RWPE1 (cell line): Measurements from ENCODE around the gene CNKSR3.

ENCODE experiments used
- CTCF ChIA-PET: fragments of 350-600 bp; sonication (Branson Sonifier 250); formaldehyde crosslinking; extraction: SDS; loops from one replicate; lab custom pipeline; 2021; lab: Yijun Ruan, JAX
- POLR2A ChIA-PET: fragments of 400-600 bp; formaldehyde crosslinking; extraction: SDS; loops from one replicate; lab custom pipeline; 2020; ENCODE audit warnings: antibody characterized with exemption; ENCODE audit not compliant: low non-redundant PET; lab: Yijun Ruan, JAX
- DNase-seq: peaks from one replicate; pipeline ENCODE4 v3.0.0; 2012; ENCODE audit warnings: low spot score
- H3K27ac ChIP-seq: fragments of 450-650 bp; 2 replicates; pipeline ENCODE4 v1.5.1; 2017
- TF ChIP-seq, protein P1 (sequence below): fragments of 450-650 bp; conservative IDR thresholded peaks from 2 replicates; pipeline ENCODE4 v1.5.1; 2017; ENCODE audit warnings: low read depth, mild to moderate bottlenecking

The CNKSR3 gene

DNA sequence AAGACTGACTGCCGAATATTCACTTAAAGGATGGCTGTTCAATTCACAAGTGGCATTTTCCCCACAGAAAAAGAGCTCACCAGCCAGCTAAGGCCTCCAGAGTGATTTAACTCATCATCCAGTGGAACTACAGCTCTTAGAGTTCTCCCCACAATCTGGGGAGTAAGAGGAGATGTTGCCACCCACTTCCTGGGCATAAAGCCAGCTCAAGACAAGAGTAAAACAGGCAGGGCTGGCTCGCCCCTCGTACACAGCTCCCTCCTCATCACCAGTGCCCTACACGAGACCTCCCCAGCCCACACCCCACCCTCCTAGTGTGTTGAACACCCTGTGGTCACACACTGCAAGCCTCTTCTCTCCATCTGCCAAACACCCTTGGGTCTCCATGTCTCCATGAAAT lies 106.7 kb downstream of the CNKSR3 start:
- no peak overlapping the region for H3K27ac ChIP-seq
- ChIA-PET POLR2A (no interaction called here), CTCF (no interaction called here)
- TF ChIP-seq, protein P1, sequence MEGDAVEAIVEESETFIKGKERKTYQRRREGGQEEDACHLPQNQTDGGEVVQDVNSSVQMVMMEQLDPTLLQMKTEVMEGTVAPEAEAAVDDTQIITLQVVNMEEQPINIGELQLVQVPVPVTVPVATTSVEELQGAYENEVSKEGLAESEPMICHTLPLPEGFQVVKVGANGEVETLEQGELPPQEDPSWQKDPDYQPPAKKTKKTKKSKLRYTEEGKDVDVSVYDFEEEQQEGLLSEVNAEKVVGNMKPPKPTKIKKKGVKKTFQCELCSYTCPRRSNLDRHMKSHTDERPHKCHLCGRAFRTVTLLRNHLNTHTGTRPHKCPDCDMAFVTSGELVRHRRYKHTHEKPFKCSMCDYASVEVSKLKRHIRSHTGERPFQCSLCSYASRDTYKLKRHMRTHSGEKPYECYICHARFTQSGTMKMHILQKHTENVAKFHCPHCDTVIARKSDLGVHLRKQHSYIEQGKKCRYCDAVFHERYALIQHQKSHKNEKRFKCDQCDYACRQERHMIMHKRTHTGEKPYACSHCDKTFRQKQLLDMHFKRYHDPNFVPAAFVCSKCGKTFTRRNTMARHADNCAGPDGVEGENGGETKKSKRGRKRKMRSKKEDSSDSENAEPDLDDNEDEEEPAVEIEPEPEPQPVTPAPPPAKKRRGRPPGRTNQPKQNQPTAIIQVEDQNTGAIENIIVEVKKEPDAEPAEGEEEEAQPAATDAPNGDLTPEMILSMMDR: no peak
- no peak for DNase-seq

DNA sequence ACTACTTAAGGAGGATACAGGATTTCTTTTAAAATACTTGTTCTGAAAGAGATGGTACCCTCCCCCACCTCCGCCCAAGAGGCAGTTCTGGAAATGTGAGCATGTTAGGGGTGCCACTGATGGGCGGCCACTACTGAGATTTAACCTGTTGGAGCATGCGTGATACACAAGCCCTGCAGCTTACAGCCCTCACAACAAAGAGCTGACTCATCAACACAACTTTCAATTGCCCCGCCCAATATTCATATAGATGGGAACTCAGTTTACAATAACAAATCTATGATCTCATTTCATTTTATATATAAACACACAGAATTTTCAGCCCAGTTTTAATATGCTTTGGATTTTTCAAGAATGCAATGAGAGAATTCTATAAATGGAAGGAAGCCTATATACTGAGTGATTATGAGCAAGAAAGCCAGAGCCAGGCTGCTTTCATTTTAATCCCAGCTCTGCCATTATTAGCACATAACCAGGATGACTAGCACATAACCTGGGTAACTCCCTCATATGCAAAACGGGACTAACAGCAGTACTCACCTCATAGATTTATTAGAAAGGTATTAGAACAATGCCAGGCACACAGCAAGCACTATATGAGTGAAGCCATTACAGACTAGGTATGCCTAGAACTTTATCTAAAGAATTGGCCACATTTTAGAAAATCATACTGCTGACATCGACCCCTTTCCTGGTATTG lies 108.3 kb downstream of the CNKSR3 start:
- H3K27ac ChIP-seq: no peak overlapping the region
- ChIA-PET POLR2A (no interaction called here), CTCF (interaction anchor here (0.6 to 0.8 kb wide), 2 partner anchors 64 to 466 kb away, joined by 3 read pairs; no protein-coding TSS in a partner anchor)
- DNase-seq: peak; percentile 65
- TF ChIP-seq, protein P1: no peak

DNA sequence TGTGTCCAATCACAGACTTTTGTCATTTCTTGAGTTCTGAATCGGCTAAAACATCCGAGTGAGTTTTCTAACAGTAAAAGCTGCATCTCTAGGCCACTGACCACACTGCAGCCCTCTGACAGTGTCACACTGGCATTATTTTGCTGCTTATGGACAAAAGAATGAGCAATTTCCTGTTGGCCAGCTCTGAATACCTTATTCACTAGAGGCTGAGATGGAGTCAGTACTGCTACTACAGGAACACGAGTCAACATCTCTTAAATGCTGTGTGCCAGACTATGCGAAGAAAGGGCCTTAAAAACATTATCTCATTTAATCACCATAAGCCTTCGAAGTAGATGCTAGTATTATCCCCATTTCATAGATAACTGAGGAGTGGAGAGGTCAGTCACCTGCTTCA lies 111.4 kb downstream of the CNKSR3 start:
- TF ChIP-seq, protein P1: no peak
- ChIA-PET CTCF (interaction anchor here (0.6 to 0.8 kb wide), 3 partner anchors 111 to 1451 kb away, joined by 3 to 8 read pairs (median 4); no protein-coding TSS in a partner anchor), POLR2A (no interaction called here)
- H3K27ac ChIP-seq: no peak overlapping the region
- DNase-seq: no peak

DNA sequence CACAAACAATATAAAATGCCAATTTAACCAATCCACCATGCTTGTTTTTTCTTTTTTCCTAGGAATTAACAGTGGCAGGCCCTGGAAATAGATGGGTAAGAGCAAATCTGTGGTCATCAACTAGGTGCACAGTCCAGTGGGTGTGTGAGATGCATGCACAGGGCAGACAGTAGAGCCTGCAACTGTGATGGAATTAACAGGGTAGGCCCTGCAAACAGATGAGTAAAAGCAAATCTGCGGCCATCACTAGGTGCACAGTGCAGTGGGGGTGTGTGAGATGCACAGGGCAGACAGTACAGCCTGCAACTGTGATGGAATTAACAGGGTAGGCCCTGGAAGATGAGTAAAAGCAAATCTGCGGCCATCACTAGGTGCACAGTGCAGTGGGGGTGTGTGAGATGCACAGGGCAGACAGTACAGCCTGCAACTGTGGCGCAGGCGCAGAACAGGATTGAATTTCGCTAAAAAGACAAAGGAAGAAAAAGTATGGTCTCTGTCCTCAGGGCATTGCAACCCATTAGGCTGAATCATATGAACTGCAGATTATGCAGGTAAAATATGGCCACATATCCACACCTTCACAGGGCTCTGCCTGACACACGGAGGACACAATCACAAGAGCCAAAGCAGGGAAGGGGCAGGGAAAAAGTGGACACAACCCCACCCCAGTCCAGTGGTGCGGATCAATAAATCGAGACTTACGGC lies 112.8 kb downstream of the CNKSR3 start:
- TF ChIP-seq, protein P1: no peak
- CTCF ChIA-PET: no interaction called here
- POLR2A ChIA-PET: no interaction called here

DNA sequence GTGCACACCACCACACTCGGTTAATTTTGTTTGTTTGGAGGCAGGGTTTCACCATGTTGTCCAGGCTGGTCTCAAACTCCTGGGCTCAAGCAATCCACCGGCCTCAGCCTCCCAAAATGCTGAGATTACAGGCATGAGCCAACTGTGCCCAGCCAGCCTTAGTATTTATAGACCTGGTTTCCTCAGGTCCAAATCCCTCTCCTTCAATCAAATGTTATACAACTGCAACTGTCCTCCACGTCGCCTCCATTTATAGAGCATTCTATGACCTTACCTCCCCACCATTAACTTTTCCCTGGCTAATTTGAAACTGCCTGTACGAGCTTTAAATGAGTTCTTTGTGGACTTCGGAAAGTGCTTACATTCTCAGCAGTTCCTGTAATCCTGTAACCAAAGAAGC lies 114.6 kb downstream of the CNKSR3 start:
- no peak for DNase-seq
- H3K27ac ChIP-seq: no peak overlapping the region
- POLR2A ChIA-PET: no interaction called here
- CTCF ChIA-PET: no interaction called here
- TF ChIP-seq, protein P1: no peak

More for the DNA sequence above, 112.8 kb downstream of the CNKSR3 start:
- no peak overlapping the region for H3K27ac ChIP-seq
- no peak for DNase-seq

DNA sequence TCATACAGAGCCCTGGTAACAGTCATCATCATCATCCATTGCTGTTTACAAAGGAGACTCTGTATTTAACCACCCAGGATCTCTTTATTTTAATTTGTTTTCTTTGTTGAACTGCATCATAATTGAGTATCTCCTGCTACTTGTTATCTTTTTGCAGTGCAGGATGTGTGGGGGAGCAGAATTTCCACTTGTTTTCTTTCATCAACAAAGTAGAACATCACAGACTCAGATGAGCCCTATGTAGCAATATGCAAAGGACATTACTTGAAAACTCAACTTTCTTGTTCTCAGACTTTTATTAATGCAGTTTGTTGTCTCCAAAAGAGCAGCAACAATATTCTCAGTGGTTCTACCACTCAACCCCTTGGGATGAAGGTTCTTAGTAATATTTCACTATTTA lies 115.2 kb downstream of the CNKSR3 start:
- ChIA-PET CTCF (no interaction called here), POLR2A (no interaction called here)
- H3K27ac ChIP-seq: no peak overlapping the region
- TF ChIP-seq, protein P1: no peak
- no peak for DNase-seq
